Activated T-helper 1 cell treated with anti-CD3 and anti-CD28 coated beads, Interleukin-12 subunit alpha, Interleukin-12 subunit beta, Interleukin-2, Interleukin-4 antibody, amounts not matched to agents 30 ng/mL and 10 ng/mL and 1 ng/mL, durations not matched to agents 14 hours and 24 hours and 36 hours (primary cell): ENCODE data around the gene INS. TPM values are rescaled to one million over a fixed set of nuclear protein-coding genes. Genes with fewer than 3 reads are reported as not detected.
A peak's percentile ranks its signal among the peaks of the same experiment; 100 is the strongest.

Source experiments
- DNase-seq: peaks from one replicate; pipeline ENCODE4 v3.0.0; 2021; ENCODE audit warnings: low spot score
- H3K27ac Mint-ChIP-seq: one replicate; pipeline ENCODE4 v1.8.0; 2021; ENCODE audit warnings: mild to moderate bottlenecking, mixed read lengths
- H3K27me3 Mint-ChIP-seq: one replicate; pipeline ENCODE4 v1.8.0; 2022; ENCODE audit warnings: mild to moderate bottlenecking, moderate library complexity, mixed read lengths; ENCODE audit not compliant: insufficient read depth
- H3K36me3 Mint-ChIP-seq: one replicate; pipeline ENCODE4 v1.8.0; 2021; ENCODE audit warnings: low read depth, mixed read lengths
- H3K4me1 Mint-ChIP-seq: one replicate; pipeline ENCODE4 v1.8.0; 2021; ENCODE audit warnings: low read depth, mixed read lengths
- H3K4me3 Mint-ChIP-seq: one replicate; pipeline ENCODE4 v1.8.0; 2021; ENCODE audit warnings: mild to moderate bottlenecking, moderate library complexity, mixed read lengths
- H3K9me3 Mint-ChIP-seq: one replicate; pipeline ENCODE4 v1.8.0; 2021; ENCODE audit warnings: mixed read lengths
- intact Hi-C: fragments of 100-400 bp; cut with micrococcal nuclease; formaldehyde crosslinking; loops from one replicate; pipeline ENCODE4 v1.15.1; 2024
- total RNA-seq: library from RNA; stranded (reverse); gene quantifications from 2 replicates; pipeline ENCODE4 v1.2.3, GENCODE V29; 2022

INS gene
- total RNA-seq, 1 donor from 2014 or later, result not detected

GRCh38 chr11:2164081-2164480 lies 3.1 kb upstream of the INS start:
- no peak overlapping the region for H3K4me3 Mint-ChIP-seq
- no peaks in the 10 kb centered on the region for H3K36me3 Mint-ChIP-seq
- intact Hi-C loops, result no loop called here
- no peaks in the 10 kb centered on the region for H3K27me3 Mint-ChIP-seq
- no peaks in the 10 kb centered on the region for H3K9me3 Mint-ChIP-seq
- H3K27ac Mint-ChIP-seq, result no peak overlapping the region
- no peaks in the 10 kb centered on the region for H3K4me1 Mint-ChIP-seq
- DNase-seq, result no peak

- no peak for DNase-seq
- intact Hi-C loops, result no loop called here
- H3K27ac Mint-ChIP-seq, result no peak overlapping the region
- no peak overlapping the region for H3K4me3 Mint-ChIP-seq
- H3K27me3 Mint-ChIP-seq, result no peaks in the 10 kb centered on the region
- no peaks in the 10 kb centered on the region for H3K4me1 Mint-ChIP-seq
- H3K36me3 Mint-ChIP-seq, result no peaks in the 10 kb centered on the region
- no peaks in the 10 kb centered on the region for H3K9me3 Mint-ChIP-seq
Measured at GRCh38 chr11:2163428-2163978, 2.5 kb upstream of the INS start.

GRCh38 chr11:2159536-2160413 lies 1.2 kb downstream of the INS start:
- Mint-ChIP-seq H3K9me3 (no peaks in the 10 kb centered on the region), H3K4me1 (no peaks in the 10 kb centered on the region), H3K27ac (no peak overlapping the region), H3K36me3 (no peaks in the 10 kb centered on the region), H3K27me3 (no peaks in the 10 kb centered on the region), H3K4me3 (no peak overlapping the region)
- intact Hi-C loops, result no loop called here
- no peak for DNase-seq

DNA sequence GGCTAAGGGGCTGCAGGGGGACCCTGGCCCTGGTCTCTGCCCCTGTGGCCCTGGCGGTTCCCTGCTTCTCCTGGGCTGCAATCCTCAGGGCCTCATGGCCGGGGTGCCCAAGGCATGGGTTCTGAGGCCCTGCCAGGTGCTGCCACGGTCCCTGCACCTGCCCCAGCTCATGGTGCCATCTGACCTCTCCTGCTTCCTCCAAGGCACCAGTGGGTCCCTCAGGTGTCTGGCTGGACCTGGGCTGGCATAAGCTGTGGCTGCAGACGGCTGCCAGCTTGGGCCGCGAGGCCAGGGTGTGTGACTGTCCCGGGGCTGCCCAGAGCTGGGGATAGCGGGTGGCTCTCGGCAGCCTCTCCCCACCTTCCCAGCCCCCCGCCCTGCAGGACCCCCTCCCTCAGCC lies 2.0 kb downstream of the INS start:
- DNase-seq, result no peak
- Mint-ChIP-seq H3K9me3 (no peaks in the 10 kb centered on the region), H3K4me3 (no peak overlapping the region), H3K36me3 (no peaks in the 10 kb centered on the region), H3K27me3 (no peaks in the 10 kb centered on the region), H3K27ac (no peak overlapping the region), H3K4me1 (no peaks in the 10 kb centered on the region)
- intact Hi-C loops, result no loop called here

DNA sequence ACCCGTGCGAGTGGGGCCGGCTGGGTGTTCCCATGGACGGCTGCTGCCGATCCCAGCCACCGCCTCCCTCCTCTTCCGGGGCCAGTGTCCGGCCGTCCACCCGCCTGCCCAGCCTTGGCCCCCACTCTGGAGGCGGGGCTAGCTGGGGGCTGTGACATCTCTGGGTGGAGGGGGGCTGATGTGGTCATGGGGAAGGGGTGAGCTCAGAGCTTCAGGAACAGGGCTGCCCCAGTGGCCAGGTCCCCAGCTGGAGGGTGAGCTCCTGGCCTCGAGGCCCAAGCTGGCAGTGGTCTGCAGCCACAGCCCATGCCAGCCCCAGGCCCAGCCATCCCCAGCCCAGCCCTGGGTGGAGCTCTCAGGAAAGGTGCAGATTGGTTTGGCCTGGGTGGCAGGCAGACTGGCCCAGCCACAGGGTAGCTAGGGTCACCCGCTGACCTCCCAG lies 2.7 kb downstream of the INS start:
- Mint-ChIP-seq H3K27ac (no peak overlapping the region), H3K36me3 (no peaks in the 10 kb centered on the region), H3K4me3 (no peak overlapping the region), H3K27me3 (no peaks in the 10 kb centered on the region), H3K9me3 (no peaks in the 10 kb centered on the region), H3K4me1 (no peaks in the 10 kb centered on the region)
- intact Hi-C loops, result no loop called here
- no peak for DNase-seq

DNA sequence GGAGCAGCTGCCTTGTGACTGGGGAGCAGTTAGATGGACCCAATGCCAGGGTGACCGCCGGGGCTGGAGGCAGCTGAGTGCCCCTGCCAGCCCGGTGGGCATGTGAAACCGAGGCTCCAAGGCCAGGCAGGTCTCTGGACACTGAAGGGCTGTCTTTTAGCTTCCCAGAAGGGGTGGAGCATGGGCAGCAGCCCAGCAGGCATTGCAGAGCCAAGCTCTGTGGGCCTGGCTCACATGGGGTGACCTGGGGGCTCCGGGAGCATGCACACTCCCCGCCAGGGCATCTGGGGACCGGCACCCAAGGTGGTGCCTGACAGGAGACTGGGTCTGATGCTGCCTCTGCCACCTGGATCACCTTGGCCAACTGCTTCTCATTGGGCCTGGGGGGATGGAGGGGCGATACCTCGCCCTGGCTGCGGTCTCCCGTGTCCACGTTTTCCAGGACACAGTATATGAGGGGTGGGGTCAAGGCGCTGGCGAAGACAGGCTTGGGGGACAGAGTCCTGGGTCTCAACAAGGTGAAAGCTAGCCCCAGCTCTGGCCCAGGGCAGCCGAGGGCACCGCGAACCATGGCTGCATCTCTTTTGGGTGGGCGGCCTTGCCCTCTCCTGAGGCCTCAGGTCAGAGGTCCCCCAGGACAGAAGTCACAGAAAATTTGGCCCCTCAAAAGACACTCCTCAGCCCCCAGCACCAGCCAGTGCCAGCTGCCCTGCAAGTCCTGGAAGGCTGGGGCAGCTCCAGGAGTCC lies 3.5 kb downstream of the INS start:
- H3K36me3 Mint-ChIP-seq, result no peaks in the 10 kb centered on the region
- DNase-seq, result no peak
- intact Hi-C loops, result no loop called here
- H3K4me3 Mint-ChIP-seq, result no peak overlapping the region
- no peaks in the 10 kb centered on the region for H3K27me3 Mint-ChIP-seq
- H3K27ac Mint-ChIP-seq, result no peak overlapping the region
- no peaks in the 10 kb centered on the region for H3K9me3 Mint-ChIP-seq
- H3K4me1 Mint-ChIP-seq, result no peaks in the 10 kb centered on the region

GRCh38 chr11:2156416-2157182 lies 4.4 kb downstream of the INS start:
- intact Hi-C loops, result loop anchor here (1.0 kb wide), 1 partner anchor 504 kb away; no protein-coding TSS in a partner anchor

DNA sequence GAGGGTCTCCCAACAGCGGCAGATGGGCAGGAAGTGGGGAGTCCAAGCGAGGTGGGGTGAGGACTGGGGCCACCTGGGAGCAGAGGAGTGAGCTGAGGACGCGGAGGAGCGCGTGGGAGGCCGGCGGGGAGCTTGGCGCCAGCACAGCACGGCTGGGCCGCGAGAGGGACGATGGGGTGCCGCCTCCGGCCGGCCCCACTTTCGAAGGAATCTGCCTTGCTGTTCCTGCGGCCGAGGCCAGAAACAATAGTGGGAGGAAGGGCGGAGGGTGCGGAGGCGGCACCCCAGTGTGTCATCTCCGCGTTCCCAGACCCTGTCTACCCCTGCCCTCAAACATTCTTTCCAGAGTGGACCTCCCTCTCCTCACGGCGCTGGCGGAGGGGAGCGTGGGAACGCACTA lies 5.5 kb downstream of the INS start:
- H3K4me1 Mint-ChIP-seq, result peaks cover 7% of the 10 kb centered on the region
- H3K27ac Mint-ChIP-seq, result no peak overlapping the region
- H3K36me3 Mint-ChIP-seq, result no peaks in the 10 kb centered on the region
- intact Hi-C loops, result no loop called here
- H3K9me3 Mint-ChIP-seq, result no peaks in the 10 kb centered on the region
- no peak for DNase-seq
- H3K4me3 Mint-ChIP-seq, result no peak overlapping the region
- peaks cover 7% of the 10 kb centered on the region for H3K27me3 Mint-ChIP-seq

More at GRCh38 chr11:2156416-2157182, 4.4 kb downstream of the INS start:
- Mint-ChIP-seq H3K9me3 (no peaks in the 10 kb centered on the region), H3K4me3 (no peak overlapping the region), H3K27ac (no peak overlapping the region), H3K36me3 (no peaks in the 10 kb centered on the region), H3K4me1 (peaks cover 4% of the 10 kb centered on the region), H3K27me3 (no peaks in the 10 kb centered on the region)
- peak; percentile 46 for DNase-seq

DNA sequence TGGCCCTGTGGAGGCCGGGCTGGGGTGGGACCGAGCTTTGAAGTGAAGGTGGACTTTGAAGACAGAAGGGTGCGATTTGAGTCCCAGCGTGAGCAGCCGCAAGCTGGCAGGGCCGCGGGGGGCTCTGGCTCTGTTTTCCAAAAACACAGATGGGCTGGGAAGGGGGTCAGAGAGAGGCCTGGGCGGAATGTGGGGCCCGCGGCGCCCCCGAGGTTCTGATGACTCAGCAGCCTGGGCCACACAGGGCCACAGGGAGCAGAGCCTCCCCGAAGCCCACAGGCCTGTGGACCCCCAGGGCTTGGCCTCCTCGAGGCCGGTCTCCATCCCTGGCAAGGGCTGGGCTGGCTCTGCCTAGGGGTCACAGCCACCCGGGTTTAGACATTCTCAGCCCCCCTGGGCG lies 6.1 kb downstream of the INS start:
- H3K27ac Mint-ChIP-seq, result no peak overlapping the region
- H3K27me3 Mint-ChIP-seq, result peaks cover 13% of the 10 kb centered on the region
- DNase-seq, result no peak
- intact Hi-C loops, result no loop called here
- H3K4me1 Mint-ChIP-seq, result peaks cover 13% of the 10 kb centered on the region
- H3K4me3 Mint-ChIP-seq, result no peak overlapping the region
- no peaks in the 10 kb centered on the region for H3K9me3 Mint-ChIP-seq
- no peaks in the 10 kb centered on the region for H3K36me3 Mint-ChIP-seq

GRCh38 chr11:2154195-2154585 lies 6.8 kb downstream of the INS start:
- intact Hi-C loops, result no loop called here
- Mint-ChIP-seq H3K9me3 (no peaks in the 10 kb centered on the region), H3K36me3 (no peaks in the 10 kb centered on the region), H3K27me3 (peaks cover 18% of the 10 kb centered on the region), H3K4me3 (no peak overlapping the region), H3K4me1 (peaks cover 15% of the 10 kb centered on the region), H3K27ac (no peak overlapping the region)
- DNase-seq, result no peak

- no peak overlapping the region for H3K4me3 Mint-ChIP-seq
- H3K9me3 Mint-ChIP-seq, result no peaks in the 10 kb centered on the region
- DNase-seq, result no peak
- no peaks in the 10 kb centered on the region for H3K36me3 Mint-ChIP-seq
- intact Hi-C loops, result no loop called here
- peaks cover 15% of the 10 kb centered on the region for H3K4me1 Mint-ChIP-seq
- peaks cover 23% of the 10 kb centered on the region for H3K27me3 Mint-ChIP-seq
- no peak overlapping the region for H3K27ac Mint-ChIP-seq
Measured at GRCh38 chr11:2153581-2154194, 7.3 kb downstream of the INS start.

GRCh38 chr11:2151500-2152257 lies 9.3 kb downstream of the INS start:
- intact Hi-C loops, result loop anchor here (1.0 to 2.0 kb wide), 6 partner anchors 8 to 499 kb away; no protein-coding TSS in a partner anchor
- Mint-ChIP-seq H3K27me3 (peaks cover 35% of the 10 kb centered on the region), H3K4me1 (peaks cover 15% of the 10 kb centered on the region), H3K36me3 (no peaks in the 10 kb centered on the region), H3K9me3 (no peaks in the 10 kb centered on the region), H3K27ac (no peak overlapping the region), H3K4me3 (no peak overlapping the region)
- DNase-seq, result peak; percentile 60
